ENCODE measurements around the gene WNT7B. TPM values are rescaled to one million over a fixed set of nuclear protein-coding genes. Genes with fewer than 3 reads are reported as not detected.

Gene WNT7B
- polyA plus RNA-seq, 1 experiment, result not detected

DNA sequence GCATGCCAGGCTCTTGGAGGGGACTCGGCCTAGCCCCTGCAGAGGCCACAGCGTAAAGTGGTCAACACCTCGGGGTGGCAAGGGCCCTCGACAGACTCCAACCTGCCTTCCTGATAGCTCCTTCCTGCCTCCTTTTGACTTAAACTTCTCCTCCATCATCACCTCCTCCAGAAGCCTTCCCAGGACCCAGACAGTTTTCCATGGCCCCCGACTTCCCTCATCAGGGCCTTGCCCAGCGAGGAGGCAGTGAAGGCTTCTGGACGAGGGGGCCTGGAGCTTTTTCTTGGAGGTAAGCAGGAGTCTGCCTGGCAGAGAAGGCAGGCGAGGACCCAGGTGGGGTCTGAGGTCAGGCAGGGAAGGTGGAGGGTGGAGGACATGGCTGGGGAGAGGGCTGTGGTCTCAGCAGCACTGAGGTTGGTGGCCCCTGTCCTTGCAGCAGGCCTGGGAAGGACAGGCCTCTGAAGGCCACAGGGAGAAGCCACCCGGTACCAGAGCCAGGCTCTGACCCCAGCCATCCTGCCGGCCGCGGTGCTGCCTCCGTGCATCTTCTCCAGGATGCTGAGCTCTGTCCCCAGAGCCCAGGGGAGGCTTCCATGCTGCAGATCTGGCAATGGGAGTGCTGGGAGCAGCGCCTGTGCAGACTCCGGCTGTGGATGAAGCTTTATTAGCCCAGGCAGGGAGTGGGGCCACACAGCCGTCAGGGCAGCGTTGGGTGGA is 81.4 kb downstream of the WNT7B start:
- ChIA-PET CTCF (no interaction called here), POLR2A (interaction anchor here (0.5 kb wide), 1 partner anchor 86 kb away, joined by 11 read pairs; no protein-coding TSS in a partner anchor)
- Histone ChIP-seq H3K36me3 (ENCODE audit: control insufficient read depth, insufficient read depth, low read length) (no peaks in the 10 kb centered on the region), H3K4me3 (ENCODE audit: low read depth, low read length) (no peak overlapping the region), H3K27me3 (ENCODE audit: control insufficient read depth, insufficient read depth, low read length) (peaks cover 14% of the 10 kb centered on the region)
- TF ChIP-seq CTCF (IDR thresholded peaks at IDR 0.05; ENCODE audit: insufficient read depth, low read depth, low read length), result no peak
- no peak for DNase-seq (ENCODE audit: low read depth)

GRCh38 chr22:45893516-45893915 is 83.4 kb downstream of the WNT7B start:
- ChIA-PET POLR2A (no interaction called here), CTCF (no interaction called here)
- TF ChIP-seq CTCF (IDR thresholded peaks at IDR 0.05; ENCODE audit: insufficient read depth, low read depth, low read length), result no peak
- Histone ChIP-seq H3K4me3 (ENCODE audit: low read depth, low read length) (no peak overlapping the region), H3K27me3 (ENCODE audit: control insufficient read depth, insufficient read depth, low read length) (peaks cover 12% of the 10 kb centered on the region), H3K36me3 (ENCODE audit: control insufficient read depth, insufficient read depth, low read length) (no peaks in the 10 kb centered on the region)
- no peak for DNase-seq (ENCODE audit: low read depth)

- no peak for DNase-seq (ENCODE audit: low read depth)
- TF ChIP-seq CTCF (IDR thresholded peaks at IDR 0.05; ENCODE audit: insufficient read depth, low read depth, low read length), result no peak
- no peaks in the 10 kb centered on the region for H3K36me3 ChIP-seq (ENCODE audit: control insufficient read depth, insufficient read depth, low read length)
- H3K27me3 ChIP-seq (ENCODE audit: control insufficient read depth, insufficient read depth, low read length), result peaks cover 10% of the 10 kb centered on the region; the same call in 1 of the 2 replicates
- no peak overlapping the region for H3K4me3 ChIP-seq (ENCODE audit: low read depth, low read length)
- CTCF ChIA-PET, result no interaction called here
- POLR2A ChIA-PET, result no interaction called here
These were observed 84.1 kb downstream of the WNT7B start for GRCh38 chr22:45892681-45893461.

DNA sequence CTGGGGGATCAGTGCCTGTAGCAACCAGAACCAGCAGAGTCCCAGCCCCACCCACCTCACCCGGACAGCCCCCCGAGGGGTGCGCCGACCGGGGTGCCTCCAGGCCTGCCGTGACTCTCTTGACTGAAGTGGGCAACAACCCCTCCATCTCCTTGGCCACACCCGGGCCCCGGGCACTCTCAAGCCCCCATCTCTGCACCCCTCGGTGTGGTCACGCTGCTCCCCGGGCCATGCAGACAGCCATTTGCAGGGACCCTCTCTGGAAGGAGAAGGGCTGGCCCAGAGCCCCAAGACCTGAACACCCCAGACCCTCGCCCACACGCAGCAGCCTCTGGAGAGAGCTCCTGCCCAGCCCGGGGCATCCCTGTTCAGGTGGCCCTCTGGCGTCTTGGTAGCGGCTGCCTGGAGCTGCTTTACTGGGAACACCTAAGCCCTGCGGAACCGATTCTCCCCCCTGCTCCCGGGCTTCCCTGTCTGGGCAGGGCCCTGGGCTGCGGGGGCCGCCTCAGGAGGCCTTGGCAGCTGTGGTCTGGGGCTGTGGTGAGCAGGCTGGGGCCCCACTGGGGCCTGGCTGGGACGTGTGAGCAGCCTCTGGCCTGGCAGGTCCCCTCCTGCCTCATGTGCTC is 84.9 kb downstream of the WNT7B start:
- DNase-seq (ENCODE audit: low read depth), result no peak
- no peak overlapping the region for H3K4me3 ChIP-seq (ENCODE audit: low read depth, low read length)
- peaks cover 10% of the 10 kb centered on the region; the same call in 1 of the 2 replicates for H3K27me3 ChIP-seq (ENCODE audit: control insufficient read depth, insufficient read depth, low read length)
- ChIA-PET CTCF (no interaction called here), POLR2A (no interaction called here)
- no peak for TF ChIP-seq CTCF (IDR thresholded peaks at IDR 0.05; ENCODE audit: insufficient read depth, low read depth, low read length)
- H3K36me3 ChIP-seq (ENCODE audit: control insufficient read depth, insufficient read depth, low read length), result no peaks in the 10 kb centered on the region

DNA sequence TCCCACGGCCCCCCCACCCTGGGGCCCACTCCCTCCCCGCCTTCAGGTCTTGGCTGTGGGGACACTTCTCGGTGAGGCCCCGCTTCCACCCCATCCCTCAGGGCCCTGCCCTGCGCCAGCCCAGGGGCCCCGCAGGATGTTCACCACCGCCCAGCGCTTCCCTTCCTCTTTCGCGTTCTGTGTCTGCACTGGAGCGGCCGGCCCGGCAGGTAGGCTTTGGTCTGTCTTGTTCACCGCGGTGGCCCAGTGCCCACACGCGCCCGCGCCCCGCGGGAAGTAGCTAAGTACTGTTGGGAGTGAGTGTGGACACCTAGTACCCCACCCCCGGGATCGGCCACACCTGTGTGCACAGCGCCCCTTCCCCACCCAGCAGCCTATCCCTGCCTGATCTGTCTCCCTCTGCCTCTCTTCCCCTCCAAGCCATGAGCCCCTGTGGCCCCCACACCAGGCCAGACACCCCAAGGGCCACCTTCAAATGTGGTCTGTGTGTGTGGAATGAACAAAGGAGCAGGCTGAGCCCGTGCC is 85.4 kb downstream of the WNT7B start:
- Histone ChIP-seq H3K27me3 (ENCODE audit: control insufficient read depth, insufficient read depth, low read length) (peaks cover 8% of the 10 kb centered on the region; the same call in 1 of the 2 replicates), H3K36me3 (ENCODE audit: control insufficient read depth, insufficient read depth, low read length) (no peaks in the 10 kb centered on the region), H3K4me3 (ENCODE audit: low read depth, low read length) (no peak overlapping the region)
- no peak for TF ChIP-seq CTCF (IDR thresholded peaks at IDR 0.05; ENCODE audit: insufficient read depth, low read depth, low read length)
- POLR2A ChIA-PET, result no interaction called here
- no peak for DNase-seq (ENCODE audit: low read depth)
- CTCF ChIA-PET, result no interaction called here
